Mesodermal cell (in vitro differentiated cells): Measurements from ENCODE around the gene AGPS.

Experiments used
- H3K27ac ChIP-seq: 2 replicates; pipeline ENCODE4 v1.7.0; 2013; ENCODE audit warnings: mild to moderate bottlenecking, low read depth, low read length, moderate library complexity; ENCODE audit not compliant: severe bottlenecking
- H3K36me3 ChIP-seq: 2 replicates; pipeline ENCODE4 v1.7.1; 2013; ENCODE audit warnings: mild to moderate bottlenecking, low read length, moderate library complexity; ENCODE audit not compliant: control insufficient read depth, insufficient read depth
- H3K4me1 ChIP-seq: one replicate; pipeline ENCODE4 v1.7.1; 2013; ENCODE audit warnings: mild to moderate bottlenecking, low read length; ENCODE audit not compliant: insufficient read depth, control insufficient read depth, poor library complexity, severe bottlenecking
- H3K4me3 ChIP-seq: 2 replicates; pipeline ENCODE4 v1.7.0; 2013; ENCODE audit warnings: low read length, control low read depth, mild to moderate bottlenecking; ENCODE audit not compliant: insufficient read depth, poor library complexity, severe bottlenecking; ENCODE audit errors: extremely low read depth
- H3K9me3 ChIP-seq: 2 replicates; pipeline ENCODE4 v1.7.1; 2013; ENCODE audit warnings: mild to moderate bottlenecking, low read length, moderate library complexity; ENCODE audit not compliant: control insufficient read depth
- WGBS, 2 experiments: methylation state at CpG; one replicate each; pipeline ENCODE4 v1.1.5; 2013; ENCODE audit warnings: missing lambda C conversion rate in 2 of 2; ENCODE audit not compliant: insufficient coverage in 2 of 2; 5-methylcytosine and 5-hydroxymethylcytosine counted together

AGPS gene

GRCh38 chr2:177528351-177528933, 135.9 kb downstream of the AGPS start:
- peaks cover 19% of the 10 kb centered on the region for H3K36me3 ChIP-seq
- H3K4me3 ChIP-seq, result no peak overlapping the region
- H3K27ac ChIP-seq, result no peak overlapping the region
- no peaks in the 10 kb centered on the region for H3K9me3 ChIP-seq
- H3K4me1 ChIP-seq, result no peaks in the 10 kb centered on the region

DNA sequence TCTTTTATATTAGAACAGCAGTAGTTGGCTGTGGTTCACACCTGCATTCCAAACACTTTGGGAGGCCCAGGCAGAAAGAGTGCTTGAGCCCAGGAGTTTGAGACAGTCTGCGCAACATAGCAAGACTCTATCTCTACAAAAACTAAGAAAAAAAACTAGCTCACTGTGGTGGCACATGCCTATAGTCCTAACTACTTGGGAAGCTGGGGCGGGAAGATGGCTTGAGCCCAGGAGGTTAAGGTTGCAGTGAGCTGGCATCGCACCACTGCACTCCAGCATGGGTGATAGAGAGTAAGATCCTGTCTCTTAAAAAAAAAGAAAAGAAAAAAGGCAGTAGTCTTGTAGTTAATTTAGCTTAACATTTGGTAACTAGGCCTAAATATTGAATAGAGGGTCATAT, 136.6 kb downstream of the AGPS start:
- WGBS, 2 experiments, result 90 to 100% methylated on average over 1 to 2 of the region's 3 CpGs
- Histone ChIP-seq H3K27ac (no peak overlapping the region), H3K9me3 (no peaks in the 10 kb centered on the region), H3K4me3 (no peak overlapping the region), H3K4me1 (no peaks in the 10 kb centered on the region), H3K36me3 (peaks cover 19% of the 10 kb centered on the region)

- no peaks in the 10 kb centered on the region for H3K9me3 ChIP-seq
- no peaks in the 10 kb centered on the region for H3K4me1 ChIP-seq
- H3K36me3 ChIP-seq, result peaks cover 12% of the 10 kb centered on the region
- no peak overlapping the region for H3K4me3 ChIP-seq
- no peak overlapping the region for H3K27ac ChIP-seq
These were observed 138.0 kb downstream of the AGPS start for GRCh38 chr2:177530561-177530960.

DNA sequence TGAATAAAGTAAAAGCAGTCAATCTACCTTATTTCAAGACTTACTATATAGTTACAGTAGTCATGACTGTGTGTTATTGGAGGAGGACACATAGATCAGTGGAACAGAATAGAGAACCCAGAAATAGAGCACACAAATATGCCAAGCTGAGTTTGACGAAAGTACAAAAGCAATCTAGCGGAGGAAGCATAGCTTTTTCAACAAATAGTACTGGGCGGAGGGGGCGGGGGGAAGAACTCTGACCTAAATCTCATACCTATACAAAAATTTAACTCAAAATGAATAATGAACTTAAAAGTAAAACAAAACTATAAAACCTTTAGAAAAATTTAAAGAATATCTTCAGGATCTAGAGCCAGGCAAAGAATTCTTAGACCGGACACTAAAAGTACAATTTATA, 139.1 kb downstream of the AGPS start:
- WGBS, 2 experiments, result 100% methylated on average over 1 of the region's 5 CpGs; no CpG with 5 or more reads in 1 of the 2 experiments
- no peak overlapping the region for H3K4me3 ChIP-seq
- H3K4me1 ChIP-seq, result no peaks in the 10 kb centered on the region
- peaks cover 4% of the 10 kb centered on the region for H3K36me3 ChIP-seq
- no peaks in the 10 kb centered on the region for H3K9me3 ChIP-seq
- H3K27ac ChIP-seq, result no peak overlapping the region

- Histone ChIP-seq H3K9me3 (no peaks in the 10 kb centered on the region), H3K4me3 (no peak overlapping the region), H3K36me3 (peaks cover 4% of the 10 kb centered on the region), H3K27ac (no peak overlapping the region), H3K4me1 (no peaks in the 10 kb centered on the region)
- no CpG with 5 or more reads among the region's 1 CpG for WGBS, 2 experiments
These were observed 140.0 kb downstream of the AGPS start for GRCh38 chr2:177532567-177532966.

DNA sequence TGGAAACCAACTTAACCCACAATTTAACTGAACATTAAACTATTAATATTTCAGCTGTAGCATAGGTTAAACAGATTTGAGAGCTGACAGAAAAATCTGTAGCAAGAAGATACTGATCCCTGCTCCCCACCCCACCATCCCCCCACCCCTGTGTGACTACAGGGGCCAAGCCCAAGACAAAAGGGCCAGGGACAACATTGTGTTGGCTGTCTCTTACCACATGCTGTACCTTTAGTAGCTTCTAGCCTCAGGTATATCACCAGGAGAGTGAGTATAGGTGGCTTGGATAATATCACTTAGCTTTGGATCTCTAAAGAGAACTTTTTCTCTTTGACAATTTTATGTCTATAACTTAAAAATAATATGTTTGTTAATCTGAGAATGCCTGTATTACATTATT, 140.7 kb downstream of the AGPS start:
- Histone ChIP-seq H3K4me3 (no peak overlapping the region), H3K4me1 (no peaks in the 10 kb centered on the region), H3K9me3 (no peaks in the 10 kb centered on the region), H3K36me3 (peaks cover 4% of the 10 kb centered on the region), H3K27ac (no peak overlapping the region)

DNA sequence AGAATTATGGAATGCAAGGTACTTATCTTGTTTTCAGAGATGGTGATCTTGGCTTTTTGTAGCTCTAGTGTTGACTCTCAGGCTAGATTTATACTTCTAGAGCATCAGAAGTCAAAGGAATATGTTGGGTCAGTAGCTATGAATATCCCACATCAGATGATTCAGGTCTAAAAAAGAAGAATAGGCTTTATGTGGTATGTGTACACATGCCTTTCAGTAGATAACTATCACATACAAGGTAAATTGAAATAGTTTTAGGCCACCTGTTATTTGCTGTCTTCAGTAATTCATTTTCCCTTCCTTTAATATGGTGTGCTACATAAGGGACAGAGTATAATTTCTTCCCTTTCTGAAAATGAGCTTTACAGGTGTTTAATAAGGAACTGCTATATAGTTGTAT, 142.4 kb downstream of the AGPS start:
- no peak overlapping the region for H3K27ac ChIP-seq
- no peaks in the 10 kb centered on the region for H3K36me3 ChIP-seq
- H3K9me3 ChIP-seq, result no peaks in the 10 kb centered on the region
- H3K4me3 ChIP-seq, result no peak overlapping the region
- no peaks in the 10 kb centered on the region for H3K4me1 ChIP-seq

- 65% methylated on average over 2 of the region's 3 CpGs; no CpG with 5 or more reads in 1 of the 2 experiments for WGBS, 2 experiments
- H3K27ac ChIP-seq, result no peak overlapping the region
These were observed 143.5 kb downstream of the AGPS start for GRCh38 chr2:177535958-177536504.

DNA sequence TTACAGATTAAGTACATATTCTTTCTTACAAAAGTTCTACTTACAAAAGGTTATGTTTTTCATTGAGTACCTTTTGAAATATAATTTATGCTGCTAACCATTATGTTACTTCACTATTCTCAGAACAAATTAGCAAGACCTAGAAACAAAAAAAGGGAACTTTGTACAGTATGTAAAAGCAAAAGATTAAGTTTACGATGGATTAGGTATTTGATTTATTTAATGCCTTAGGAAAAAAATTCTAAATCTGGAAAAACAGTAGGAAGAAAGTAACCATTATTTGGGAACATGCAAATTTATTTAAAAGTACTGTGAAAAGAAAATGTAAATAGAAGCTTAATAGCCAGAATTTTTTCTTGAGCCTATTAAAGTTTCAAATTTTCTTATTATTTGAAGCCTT, 144.6 kb downstream of the AGPS start:
- WGBS, 2 experiments, result 100% methylated on average over 1 of the region's 1 CpG; no CpG with 5 or more reads in 1 of the 2 experiments
- H3K9me3 ChIP-seq, result no peaks in the 10 kb centered on the region
- no peaks in the 10 kb centered on the region for H3K4me1 ChIP-seq
- no peak overlapping the region for H3K4me3 ChIP-seq
- no peak overlapping the region for H3K27ac ChIP-seq
- peaks cover 4% of the 10 kb centered on the region for H3K36me3 ChIP-seq

More at GRCh38 chr2:177535958-177536504, 143.5 kb downstream of the AGPS start:
- H3K36me3 ChIP-seq, result peaks cover 4% of the 10 kb centered on the region
- H3K4me3 ChIP-seq, result no peak overlapping the region
- H3K9me3 ChIP-seq, result no peaks in the 10 kb centered on the region
- no peaks in the 10 kb centered on the region for H3K4me1 ChIP-seq

- H3K9me3 ChIP-seq, result no peaks in the 10 kb centered on the region
- no CpG with 5 or more reads among the region's 3 CpGs for WGBS, 2 experiments
- peaks cover 4% of the 10 kb centered on the region for H3K36me3 ChIP-seq
- no peak overlapping the region for H3K27ac ChIP-seq
- no peak overlapping the region for H3K4me3 ChIP-seq
- no peaks in the 10 kb centered on the region for H3K4me1 ChIP-seq
These were observed 145.1 kb downstream of the AGPS start for GRCh38 chr2:177537636-177538035.

DNA sequence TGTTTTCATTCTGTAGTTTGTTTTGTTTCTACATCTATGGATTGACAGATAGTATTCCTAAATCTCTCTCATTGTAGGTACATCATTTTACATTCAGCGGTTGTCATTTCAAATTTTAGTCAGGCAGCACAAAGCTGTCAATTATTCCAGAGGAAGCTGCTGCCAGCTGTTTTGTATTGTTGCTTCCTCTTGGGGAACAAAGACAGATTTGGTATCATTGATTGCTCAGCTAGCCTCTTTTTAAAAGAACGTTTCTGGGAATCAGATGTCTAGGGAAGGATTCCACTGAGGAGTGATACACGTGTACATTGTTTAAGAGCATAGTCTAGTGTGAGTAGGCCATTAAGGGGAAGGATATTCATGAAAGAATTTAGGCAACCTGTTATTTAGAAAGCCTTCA, 145.8 kb downstream of the AGPS start:
- H3K9me3 ChIP-seq, result no peaks in the 10 kb centered on the region
- H3K36me3 ChIP-seq, result peaks cover 4% of the 10 kb centered on the region
- no peak overlapping the region for H3K27ac ChIP-seq
- H3K4me1 ChIP-seq, result no peaks in the 10 kb centered on the region
- H3K4me3 ChIP-seq, result no peak overlapping the region
- 83 to 87% methylated on average over 2 of the region's 3 CpGs for WGBS, 2 experiments
